HepG2 (cell line): ENCODE results near the gene MRPL28.
A peak's percentile ranks its signal among the peaks of the same experiment; 100 is the strongest.

Experiments used
- BHLHE40 ChIP-seq: IDR thresholded peaks from 2 replicates; pipeline ENCODE4 v1.6.1; 2011; ENCODE audit warnings: low read length, improper control_type of control experiment
- CBFB ChIP-seq: sonication (generic); formaldehyde crosslinking; IDR thresholded peaks from 2 replicates; pipeline ENCODE4 v1.4.0; 2020; ENCODE audit warnings: missing genetic modification reagents
- JUNB ChIP-seq: sonication (generic); formaldehyde crosslinking; IDR thresholded peaks from 2 replicates; pipeline ENCODE4 v1.8.0; 2022; ENCODE audit warnings: missing genetic modification reagents, mild to moderate bottlenecking, borderline replicate concordance
- MAZ ChIP-seq, 2 experiments: sonication (generic) in 1 of 2; formaldehyde crosslinking in 1 of 2; IDR thresholded peaks; 2 replicates each; pipeline versions ENCODE4 v1.5.0 to v1.6.1; 2012 to 2020; ENCODE audit warnings: low read depth in 2 of 2, mild to moderate bottlenecking in 2 of 2, borderline replicate concordance in 1 of 2, improper control_type of control experiment in 1 of 2, low read length in 1 of 2, missing genetic modification reagents in 1 of 2, moderate library complexity in 1 of 2
- NFYB ChIP-seq: sonication (generic); formaldehyde crosslinking; IDR thresholded peaks from 2 replicates; pipeline ENCODE4 v1.4.0; 2020; ENCODE audit warnings: missing genetic modification reagents
- SMAD3 ChIP-seq: sonication (generic); formaldehyde crosslinking; IDR thresholded peaks from 2 replicates; pipeline ENCODE4 v1.4.0; 2020; ENCODE audit warnings: missing genetic modification reagents
- SMC3 ChIP-seq: IDR thresholded peaks from 2 replicates; pipeline ENCODE4 v1.6.1; 2011; ENCODE audit warnings: low read length, improper control_type of control experiment
- TF ChIP-seq, protein P1 (sequence below): sonication (generic); formaldehyde crosslinking; IDR thresholded peaks from 2 replicates; pipeline ENCODE4 v1.8.1; 2023; ENCODE audit warnings: missing genetic modification reagents, mild to moderate bottlenecking, borderline replicate concordance
- TF ChIP-seq, protein P2 (sequence below): sonication (generic); formaldehyde crosslinking; IDR thresholded peaks from 2 replicates; pipeline ENCODE4 v1.5.0; 2020; ENCODE audit warnings: mild to moderate bottlenecking, missing genetic modification reagents, moderate library complexity
- TF ChIP-seq, protein P3 (sequence below): sonication (generic); formaldehyde crosslinking; IDR thresholded peaks from 2 replicates; pipeline ENCODE4 v1.4.0; 2020; ENCODE audit warnings: missing genetic modification reagents
- TF ChIP-seq, protein P4 (sequence below): sonication (generic); formaldehyde crosslinking; IDR thresholded peaks from 2 replicates; pipeline ENCODE4 v1.5.0; 2020; ENCODE audit warnings: missing genetic modification reagents, mild to moderate bottlenecking, borderline replicate concordance

DNA sequence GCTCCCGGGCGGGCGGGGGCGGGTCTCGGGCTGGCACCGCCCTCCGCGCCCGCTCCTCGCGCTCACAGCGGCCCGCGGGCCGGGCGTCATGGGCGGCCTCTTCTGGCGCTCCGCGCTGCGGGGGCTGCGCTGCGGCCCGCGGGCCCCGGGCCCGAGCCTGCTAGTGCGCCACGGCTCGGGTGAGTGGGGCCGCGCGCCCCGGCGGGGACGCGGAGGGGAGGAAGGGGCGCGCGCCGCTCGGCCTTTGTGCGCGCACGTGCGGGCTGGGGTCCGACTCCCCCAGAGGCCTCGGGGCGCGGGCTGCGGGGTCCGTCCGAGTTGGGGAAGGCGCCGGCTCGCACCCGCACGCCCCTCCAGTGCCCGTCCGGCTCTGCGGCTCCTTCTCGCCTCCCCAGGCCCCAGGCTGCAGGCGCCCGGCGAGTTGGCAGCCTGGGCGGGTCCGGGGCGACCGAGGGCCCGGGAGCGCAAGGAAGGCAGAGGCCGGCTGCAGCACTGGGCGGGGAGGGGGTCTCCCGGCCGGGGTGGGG, 26.9 kb upstream of the MRPL28 start, which contains the start of gene NME4:
- TF ChIP-seq, protein P1, sequence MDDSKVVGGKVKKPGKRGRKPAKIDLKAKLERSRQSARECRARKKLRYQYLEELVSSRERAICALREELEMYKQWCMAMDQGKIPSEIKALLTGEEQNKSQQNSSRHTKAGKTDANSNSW (CRISPR knock-in tag): no peak
- TF ChIP-seq MAZ (IDR thresholded peaks at IDR 0.05; ENCODE audit: borderline replicate concordance, low read depth, low read length): no peak
- TF ChIP-seq MAZ (CRISPR knock-in tag; IDR thresholded peaks at IDR 0.05; ENCODE audit: low read depth): no peak
- no peak for TF ChIP-seq SMAD3 (CRISPR knock-in tag)
- TF ChIP-seq NFYB (CRISPR knock-in tag): no peak
- peak; percentile 68 for TF ChIP-seq BHLHE40
- TF ChIP-seq, protein P2, sequence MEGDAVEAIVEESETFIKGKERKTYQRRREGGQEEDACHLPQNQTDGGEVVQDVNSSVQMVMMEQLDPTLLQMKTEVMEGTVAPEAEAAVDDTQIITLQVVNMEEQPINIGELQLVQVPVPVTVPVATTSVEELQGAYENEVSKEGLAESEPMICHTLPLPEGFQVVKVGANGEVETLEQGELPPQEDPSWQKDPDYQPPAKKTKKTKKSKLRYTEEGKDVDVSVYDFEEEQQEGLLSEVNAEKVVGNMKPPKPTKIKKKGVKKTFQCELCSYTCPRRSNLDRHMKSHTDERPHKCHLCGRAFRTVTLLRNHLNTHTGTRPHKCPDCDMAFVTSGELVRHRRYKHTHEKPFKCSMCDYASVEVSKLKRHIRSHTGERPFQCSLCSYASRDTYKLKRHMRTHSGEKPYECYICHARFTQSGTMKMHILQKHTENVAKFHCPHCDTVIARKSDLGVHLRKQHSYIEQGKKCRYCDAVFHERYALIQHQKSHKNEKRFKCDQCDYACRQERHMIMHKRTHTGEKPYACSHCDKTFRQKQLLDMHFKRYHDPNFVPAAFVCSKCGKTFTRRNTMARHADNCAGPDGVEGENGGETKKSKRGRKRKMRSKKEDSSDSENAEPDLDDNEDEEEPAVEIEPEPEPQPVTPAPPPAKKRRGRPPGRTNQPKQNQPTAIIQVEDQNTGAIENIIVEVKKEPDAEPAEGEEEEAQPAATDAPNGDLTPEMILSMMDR (CRISPR knock-in tag): no peak
- TF ChIP-seq, protein P3, sequence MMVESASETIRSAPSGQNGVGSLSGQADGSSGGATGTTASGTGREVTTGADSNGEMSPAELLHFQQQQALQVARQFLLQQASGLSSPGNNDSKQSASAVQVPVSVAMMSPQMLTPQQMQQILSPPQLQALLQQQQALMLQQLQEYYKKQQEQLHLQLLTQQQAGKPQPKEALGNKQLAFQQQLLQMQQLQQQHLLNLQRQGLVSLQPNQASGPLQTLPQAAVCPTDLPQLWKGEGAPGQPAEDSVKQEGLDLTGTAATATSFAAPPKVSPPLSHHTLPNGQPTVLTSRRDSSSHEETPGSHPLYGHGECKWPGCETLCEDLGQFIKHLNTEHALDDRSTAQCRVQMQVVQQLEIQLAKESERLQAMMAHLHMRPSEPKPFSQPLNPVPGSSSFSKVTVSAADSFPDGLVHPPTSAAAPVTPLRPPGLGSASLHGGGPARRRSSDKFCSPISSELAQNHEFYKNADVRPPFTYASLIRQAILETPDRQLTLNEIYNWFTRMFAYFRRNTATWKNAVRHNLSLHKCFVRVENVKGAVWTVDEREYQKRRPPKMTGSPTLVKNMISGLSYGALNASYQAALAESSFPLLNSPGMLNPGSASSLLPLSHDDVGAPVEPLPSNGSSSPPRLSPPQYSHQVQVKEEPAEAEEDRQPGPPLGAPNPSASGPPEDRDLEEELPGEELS (CRISPR knock-in tag): no peak
- TF ChIP-seq, protein P4, sequence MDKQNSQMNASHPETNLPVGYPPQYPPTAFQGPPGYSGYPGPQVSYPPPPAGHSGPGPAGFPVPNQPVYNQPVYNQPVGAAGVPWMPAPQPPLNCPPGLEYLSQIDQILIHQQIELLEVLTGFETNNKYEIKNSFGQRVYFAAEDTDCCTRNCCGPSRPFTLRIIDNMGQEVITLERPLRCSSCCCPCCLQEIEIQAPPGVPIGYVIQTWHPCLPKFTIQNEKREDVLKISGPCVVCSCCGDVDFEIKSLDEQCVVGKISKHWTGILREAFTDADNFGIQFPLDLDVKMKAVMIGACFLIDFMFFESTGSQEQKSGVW: no peak
- no peak for TF ChIP-seq SMC3
- TF ChIP-seq JUNB: no peak
- TF ChIP-seq CBFB (CRISPR knock-in tag): no peak
